ENCODE measurements around the gene CAMK2B.

The CAMK2B gene

GRCh38 chr7:44325201-44325671 lies at the start of gene CAMK2B:
Gene CAMK2B (minus strand): TSS chr7:44325594. CDS start chr7:44325421, 173 bp downstream.
- no peak for DNase-seq

- DNase-seq = no peak
These were observed 48.8 kb upstream of the CAMK2B start for GRCh38 chr7:44374007-44374763.

GRCh38 chr7:44373418-44373740 lies 48.0 kb upstream of the CAMK2B start:
- DNase-seq = no peak

GRCh38 chr7:44372560-44373417 lies 47.4 kb upstream of the CAMK2B start:
- no peak for DNase-seq

- no peak for DNase-seq
These were observed 43.5 kb upstream of the CAMK2B start for GRCh38 chr7:44368885-44369284.

GRCh38 chr7:44368455-44368854 lies 43.1 kb upstream of the CAMK2B start:
- DNase-seq = no peak

- DNase-seq = no peak
These were observed 42.2 kb upstream of the CAMK2B start for GRCh38 chr7:44367475-44368043.

GRCh38 chr7:44366986-44367385 lies 41.6 kb upstream of the CAMK2B start:
- DNase-seq = no peak

GRCh38 chr7:44353668-44354067 lies 28.3 kb upstream of the CAMK2B start:
- no peak for DNase-seq

- no peak for DNase-seq
These were observed 23.7 kb upstream of the CAMK2B start for GRCh38 chr7:44348851-44349781.

GRCh38 chr7:44348300-44348699 lies 22.9 kb upstream of the CAMK2B start:
- peak; percentile 6 for DNase-seq

GRCh38 chr7:44347546-44348114 lies 22.2 kb upstream of the CAMK2B start:
- DNase-seq = no peak

GRCh38 chr7:44346063-44346462 lies 20.7 kb upstream of the CAMK2B start:
- DNase-seq = no peak

GRCh38 chr7:44341401-44341800 lies 16.0 kb upstream of the CAMK2B start:
- no peak for DNase-seq

- DNase-seq = no peak
These were observed 13.2 kb upstream of the CAMK2B start for GRCh38 chr7:44338600-44338999.

GRCh38 chr7:44336491-44336890 lies 11.1 kb upstream of the CAMK2B start:
- DNase-seq = no peak

GRCh38 chr7:44335184-44335583 lies 9.8 kb upstream of the CAMK2B start:
- DNase-seq = no peak

GRCh38 chr7:44334734-44335097 lies 9.3 kb upstream of the CAMK2B start:
- no peak for DNase-seq

GRCh38 chr7:44333911-44334733 lies 8.7 kb upstream of the CAMK2B start:
- DNase-seq = no peak

GRCh38 chr7:44331682-44332081 lies 6.3 kb upstream of the CAMK2B start:
- DNase-seq = no peak

- DNase-seq = no peak
These were observed 4.9 kb upstream of the CAMK2B start for GRCh38 chr7:44330331-44330730.

Data from CD4-positive, alpha-beta T cell treated with Interleukin-21 for 1 hour (primary cell).